DMS53 treated with DMSO at 0.1 percent for 48 hours (cell line): Measurements from ENCODE around the gene RPL7A.
"Not testable (repeated sequence)": the region's sequence is repeated elsewhere in the genome, so short reads cannot be mapped to it uniquely, and the experiment has no call there.

ENCODE experiments used
- DNase-seq: peaks from one replicate; lab custom pipeline; 2025; ENCODE audit not compliant: unreplicated experiment; lab: John Stamatoyannopoulos, UW

Gene RPL7A

DNA sequence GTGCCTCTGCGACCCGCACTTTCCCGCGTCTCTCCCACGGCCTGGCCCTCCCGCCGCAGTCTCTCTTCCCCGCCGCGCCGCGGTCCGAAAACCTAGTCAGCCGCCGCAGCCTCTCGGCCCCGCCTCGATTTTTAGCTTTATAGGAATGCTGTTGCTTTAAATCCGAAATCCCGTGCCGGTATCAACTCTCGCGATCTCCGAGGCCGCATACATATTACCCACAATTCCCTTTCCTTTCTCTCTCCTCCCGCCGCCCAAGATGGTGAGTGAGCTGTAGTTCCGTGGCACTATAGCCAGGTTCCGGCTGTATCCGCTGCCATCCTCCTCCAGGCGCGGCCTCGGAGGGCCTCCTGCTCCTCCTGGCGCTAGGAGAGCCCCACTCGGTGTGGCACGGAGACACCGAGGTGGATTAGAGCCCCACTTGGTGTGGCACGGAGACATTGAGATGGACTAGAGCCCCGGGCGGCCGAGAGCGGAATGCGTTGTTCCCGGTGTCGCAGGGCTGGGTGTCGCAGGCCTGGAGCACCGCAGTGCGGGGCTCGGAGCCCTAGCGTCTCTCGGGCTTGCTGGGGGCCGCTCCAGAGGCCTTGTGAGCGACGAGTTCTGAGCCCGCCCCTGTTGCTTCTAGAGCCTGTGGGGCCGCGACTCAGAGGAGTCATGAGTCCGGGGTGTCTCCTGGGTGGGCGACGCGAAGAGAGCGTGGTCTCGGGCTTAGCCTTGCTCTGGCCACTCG is at the start of gene RPL7A, which contains the start of gene MED22:
Gene RPL7A (plus strand): TSS at position 234 of the 733 bp plus-strand sequence. CDS start 26 bp downstream, at position 260.
Gene MED22 (minus strand): TSS at position 147 of the 733 bp plus-strand sequence. CDS start 1,469 bp downstream, outside the sequence.
- peak; percentile 95 for DNase-seq

GRCh38 chr9:133299996-133300395 is 48.0 kb upstream of the RPL7A start:
- DNase-seq: not testable (repeated sequence)

GRCh38 chr9:133301253-133302230 is 46.5 kb upstream of the RPL7A start:
- DNase-seq: no peak

- no peak for DNase-seq
Observed at GRCh38 chr9:133303266-133304157, 44.5 kb upstream of the RPL7A start.

- DNase-seq: no peak
Observed at GRCh38 chr9:133304158-133304470, 43.9 kb upstream of the RPL7A start.

- no peak for DNase-seq
Observed at GRCh38 chr9:133304477-133305377, 43.3 kb upstream of the RPL7A start.

GRCh38 chr9:133305731-133306130 is 42.3 kb upstream of the RPL7A start:
- no peak for DNase-seq

GRCh38 chr9:133306242-133307204 is 41.5 kb upstream of the RPL7A start:
- DNase-seq: no peak

DNA sequence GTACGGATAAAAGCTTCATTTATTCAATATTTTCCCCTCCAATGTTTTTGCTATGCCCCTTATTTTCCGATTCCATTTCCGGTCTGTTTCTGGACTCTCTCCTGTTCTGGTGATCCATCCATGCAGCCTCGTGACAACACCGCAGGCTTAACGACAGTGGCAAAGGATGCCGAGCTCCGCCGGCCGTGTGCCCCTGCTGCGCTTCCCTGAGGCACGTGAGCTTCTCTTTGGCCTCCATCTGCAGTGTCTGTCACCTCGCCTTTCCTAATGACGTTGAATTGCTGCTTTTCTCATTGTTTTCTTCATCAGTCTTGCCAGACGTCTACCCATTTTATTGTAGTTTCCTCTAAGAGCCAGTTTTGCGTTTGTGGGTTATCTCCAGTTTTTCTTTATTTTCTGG is 40.7 kb upstream of the RPL7A start:
- no peak for DNase-seq

DNA sequence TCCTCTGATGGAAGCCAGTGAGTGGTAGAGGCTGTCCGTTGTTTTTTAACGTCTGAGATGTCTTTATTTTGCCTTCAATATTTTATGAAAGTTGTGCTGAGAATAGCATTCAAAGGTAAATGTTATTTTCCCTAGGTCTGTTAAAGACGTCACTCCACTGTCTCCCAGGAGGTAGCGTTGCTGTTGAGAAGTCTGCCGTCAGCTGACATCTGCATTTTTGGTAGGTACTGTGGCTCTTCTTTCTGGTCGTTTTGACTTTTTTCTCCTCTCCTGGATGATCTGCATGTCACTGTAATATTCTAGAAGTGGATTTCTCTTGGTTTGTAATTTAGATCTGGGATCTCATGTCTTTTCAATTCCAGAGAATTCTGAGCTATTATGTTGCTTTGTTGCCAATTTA is 38.4 kb upstream of the RPL7A start:
- DNase-seq: no peak

DNA sequence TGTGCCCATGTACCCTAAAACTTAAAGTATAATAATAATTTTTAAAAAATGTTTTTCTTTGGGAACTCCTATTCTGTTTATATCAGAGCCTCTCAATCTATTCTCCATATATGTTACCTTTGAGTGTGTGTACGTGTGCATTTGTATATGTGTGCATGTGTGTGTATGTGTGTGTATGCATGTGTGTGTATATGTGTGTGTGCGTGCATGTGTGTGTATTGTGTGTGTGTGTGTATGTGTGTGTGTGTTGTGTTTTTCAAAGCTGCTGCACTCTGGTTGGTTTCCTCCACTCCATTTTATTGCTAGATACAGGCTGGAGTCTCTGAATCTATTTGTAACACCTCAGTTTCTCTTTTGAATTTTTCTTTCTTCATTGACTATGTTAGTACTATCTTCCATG is 32.0 kb upstream of the RPL7A start:
- DNase-seq: no peak

- not testable (repeated sequence) for DNase-seq
Observed at GRCh38 chr9:133317551-133317950, 30.5 kb upstream of the RPL7A start.

- no peak for DNase-seq
Observed at GRCh38 chr9:133320421-133320881, 27.6 kb upstream of the RPL7A start.

GRCh38 chr9:133321411-133321935 is 26.5 kb upstream of the RPL7A start:
- no peak for DNase-seq

DNA sequence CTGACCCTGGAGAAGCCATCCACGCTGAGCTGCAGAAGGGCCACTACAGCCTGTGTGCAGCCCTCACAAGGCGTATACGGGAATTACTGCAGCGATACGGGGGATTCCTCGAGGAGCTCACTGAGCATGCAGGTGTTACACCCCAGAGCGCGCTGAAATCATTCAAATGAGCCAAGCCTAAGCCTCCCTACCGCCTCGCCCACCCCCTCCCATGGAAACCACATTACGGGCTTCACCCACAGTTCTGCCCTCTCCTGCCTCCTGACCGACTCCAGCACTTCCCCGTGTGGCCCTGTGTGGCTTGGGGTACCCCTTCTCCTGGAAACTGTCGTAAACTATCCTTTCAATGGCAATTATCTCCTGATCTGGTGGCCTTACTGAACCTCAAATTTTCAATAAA is 25.3 kb upstream of the RPL7A start:
- no peak for DNase-seq

DNA sequence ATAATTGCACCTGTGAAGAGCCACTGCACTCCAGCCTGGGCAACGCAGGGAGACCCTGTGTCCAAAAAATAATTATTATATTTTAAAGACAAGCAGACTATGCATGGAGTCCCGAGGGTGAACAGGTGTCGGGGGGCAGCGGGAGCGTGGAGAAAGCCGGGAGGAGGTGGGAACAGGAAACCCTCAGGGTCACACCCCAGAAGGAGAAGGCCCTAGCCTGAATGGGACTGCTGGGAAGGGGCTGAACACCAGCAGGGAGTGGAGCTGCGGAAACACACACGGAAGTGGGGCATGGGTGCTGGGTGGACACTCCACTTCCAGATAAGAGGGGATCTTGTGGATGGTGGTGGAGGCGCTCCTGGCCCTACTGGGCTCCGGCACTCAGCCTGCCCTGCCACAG is 24.8 kb upstream of the RPL7A start:
- DNase-seq: no peak

GRCh38 chr9:133323991-133324703 is 23.9 kb upstream of the RPL7A start:
- DNase-seq: no peak

DNA sequence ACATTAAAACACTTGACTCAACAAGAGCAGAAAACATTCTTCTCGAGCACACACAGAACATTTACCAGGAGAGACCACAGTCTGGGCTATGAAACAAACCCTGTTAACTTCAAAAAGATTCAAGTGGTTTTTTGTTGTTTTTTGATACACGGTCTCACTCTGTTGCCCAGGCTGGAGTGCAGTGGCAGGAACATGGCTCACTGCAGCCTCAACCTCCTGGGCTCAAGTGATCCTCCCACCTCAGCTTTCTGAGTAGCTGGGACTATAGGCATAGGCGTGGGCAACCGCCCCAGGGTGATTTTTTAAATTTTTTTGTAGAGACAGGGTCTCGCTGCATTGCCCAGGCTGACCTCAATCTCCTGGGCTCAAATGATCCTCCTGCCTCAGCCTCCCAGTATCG is 21.0 kb upstream of the RPL7A start:
- DNase-seq: not testable (repeated sequence)
